Peyer's patch (tissue), 4 donors: ENCODE data around the gene LRIG1. TPM values are rescaled to one million over a fixed set of nuclear protein-coding genes. Genes with fewer than 3 reads are reported as not detected.

Source experiments
- DNase-seq, 3 donors: peaks; one replicate each; pipeline ENCODE4 v3.0.0-alpha.2; 2017 to 2019
- H3K27ac ChIP-seq, 4 donors: fragments of 200-600 bp; sonication (generic); one replicate each; pipeline ENCODE4 v1.5.1; 2016 to 2019
- H3K27me3 ChIP-seq, 2 donors: fragments of 200-600 bp; sonication (generic); one replicate each; pipeline ENCODE4 v1.5.1; 2019
- H3K36me3 ChIP-seq, 3 donors: fragments of 200-600 bp; sonication (generic); one replicate each; pipeline ENCODE4 v1.5.1; 2016 to 2019
- H3K4me1 ChIP-seq, 4 donors: fragments of 200-600 bp; sonication (generic); one replicate each; pipeline ENCODE4 v1.5.1; 2016 to 2019
- H3K4me3 ChIP-seq, 4 donors: fragments of 200-600 bp; sonication (generic); 1 replicate in 3 of 4; 2 replicates in 1 of 4; pipeline ENCODE4 v1.5.1; 2016 to 2019; ENCODE audit warnings: mild to moderate bottlenecking in 1 of 4
- H3K9me3 ChIP-seq, 4 donors: fragments of 200-600 bp; sonication (generic); one replicate each; pipeline ENCODE4 v1.5.1; 2016 to 2019; ENCODE audit warnings: mild to moderate bottlenecking in 1 of 4
- POLR2A ChIP-seq, 2 donors: fragments of 450-650 bp; IDR thresholded peaks; one replicate each; pipeline ENCODE4 v1.5.1; 2017; ENCODE audit warnings: antibody characterized with exemption in 2 of 2, mild to moderate bottlenecking in 2 of 2, moderate library complexity in 2 of 2
- total RNA-seq, 4 donors: library from RNA; depleted of rRNA; stranded (reverse); fragments of >200 nt; gene quantifications; one replicate each; pipeline ENCODE4 v1.1.0, GENCODE V29; 2016
- TF ChIP-seq, protein P1 (sequence below), 6 experiments: fragments of 450-650 bp in 4 of 6; fragments of 200-600 bp in 2 of 6; sonication (generic) in 1 of 6; IDR thresholded peaks; one replicate each; pipeline ENCODE4 v1.5.1; 2017 to 2019; ENCODE audit warnings: antibody characterized with exemption in 6 of 6, mild to moderate bottlenecking in 3 of 6, moderate library complexity in 1 of 6

Gene LRIG1
- total RNA-seq, 4 donors from 2014 or later: 28.5 to 65.2 (median 59.2) TPM

GRCh38 chr3:66517241-66517640 is 16.4 kb upstream of the LRIG1 start:
- H3K27ac ChIP-seq: no peak overlapping the region
- no peaks in the 10 kb centered on the region for H3K27me3 ChIP-seq
- TF ChIP-seq, protein P1, sequence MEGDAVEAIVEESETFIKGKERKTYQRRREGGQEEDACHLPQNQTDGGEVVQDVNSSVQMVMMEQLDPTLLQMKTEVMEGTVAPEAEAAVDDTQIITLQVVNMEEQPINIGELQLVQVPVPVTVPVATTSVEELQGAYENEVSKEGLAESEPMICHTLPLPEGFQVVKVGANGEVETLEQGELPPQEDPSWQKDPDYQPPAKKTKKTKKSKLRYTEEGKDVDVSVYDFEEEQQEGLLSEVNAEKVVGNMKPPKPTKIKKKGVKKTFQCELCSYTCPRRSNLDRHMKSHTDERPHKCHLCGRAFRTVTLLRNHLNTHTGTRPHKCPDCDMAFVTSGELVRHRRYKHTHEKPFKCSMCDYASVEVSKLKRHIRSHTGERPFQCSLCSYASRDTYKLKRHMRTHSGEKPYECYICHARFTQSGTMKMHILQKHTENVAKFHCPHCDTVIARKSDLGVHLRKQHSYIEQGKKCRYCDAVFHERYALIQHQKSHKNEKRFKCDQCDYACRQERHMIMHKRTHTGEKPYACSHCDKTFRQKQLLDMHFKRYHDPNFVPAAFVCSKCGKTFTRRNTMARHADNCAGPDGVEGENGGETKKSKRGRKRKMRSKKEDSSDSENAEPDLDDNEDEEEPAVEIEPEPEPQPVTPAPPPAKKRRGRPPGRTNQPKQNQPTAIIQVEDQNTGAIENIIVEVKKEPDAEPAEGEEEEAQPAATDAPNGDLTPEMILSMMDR (IDR thresholded peaks at IDR 0.05): no peak
- TF ChIP-seq POLR2A (IDR thresholded peaks at IDR 0.05): no peak
- no peaks in the 10 kb centered on the region for H3K4me1 ChIP-seq
- no peaks in the 10 kb centered on the region for H3K9me3 ChIP-seq
- no peak for DNase-seq
- no peak overlapping the region for H3K4me3 ChIP-seq
- H3K36me3 ChIP-seq: no peaks in the 10 kb centered on the region

DNA sequence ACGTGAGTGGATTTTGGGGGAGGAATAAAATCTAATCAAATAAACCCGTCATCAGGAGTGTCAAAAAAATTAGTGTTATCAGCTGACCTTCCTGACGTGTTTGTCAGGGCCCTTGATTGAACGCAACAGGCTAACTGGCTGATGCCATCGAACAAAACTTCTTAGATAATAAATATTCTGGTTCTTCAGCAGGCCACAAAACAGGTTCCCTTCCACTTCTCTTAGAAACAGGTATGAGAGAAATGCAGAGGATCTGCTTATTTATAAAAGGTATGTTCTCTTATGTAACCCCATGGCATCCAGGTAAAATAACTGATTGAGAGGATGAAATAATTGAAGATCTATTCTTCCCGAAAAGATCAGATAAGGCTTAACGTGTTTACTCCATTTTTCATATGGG is 7.6 kb upstream of the LRIG1 start:
- TF ChIP-seq, protein P1 (IDR thresholded peaks at IDR 0.05): no peak
- TF ChIP-seq POLR2A (IDR thresholded peaks at IDR 0.05): no peak
- no peak for DNase-seq
- Histone ChIP-seq H3K27me3 (no peaks in the 10 kb centered on the region), H3K9me3 (no peaks in the 10 kb centered on the region), H3K4me3 (no peak overlapping the region), H3K27ac (no peak overlapping the region), H3K4me1 (no peaks in the 10 kb centered on the region), H3K36me3 (no peaks in the 10 kb centered on the region)

DNA sequence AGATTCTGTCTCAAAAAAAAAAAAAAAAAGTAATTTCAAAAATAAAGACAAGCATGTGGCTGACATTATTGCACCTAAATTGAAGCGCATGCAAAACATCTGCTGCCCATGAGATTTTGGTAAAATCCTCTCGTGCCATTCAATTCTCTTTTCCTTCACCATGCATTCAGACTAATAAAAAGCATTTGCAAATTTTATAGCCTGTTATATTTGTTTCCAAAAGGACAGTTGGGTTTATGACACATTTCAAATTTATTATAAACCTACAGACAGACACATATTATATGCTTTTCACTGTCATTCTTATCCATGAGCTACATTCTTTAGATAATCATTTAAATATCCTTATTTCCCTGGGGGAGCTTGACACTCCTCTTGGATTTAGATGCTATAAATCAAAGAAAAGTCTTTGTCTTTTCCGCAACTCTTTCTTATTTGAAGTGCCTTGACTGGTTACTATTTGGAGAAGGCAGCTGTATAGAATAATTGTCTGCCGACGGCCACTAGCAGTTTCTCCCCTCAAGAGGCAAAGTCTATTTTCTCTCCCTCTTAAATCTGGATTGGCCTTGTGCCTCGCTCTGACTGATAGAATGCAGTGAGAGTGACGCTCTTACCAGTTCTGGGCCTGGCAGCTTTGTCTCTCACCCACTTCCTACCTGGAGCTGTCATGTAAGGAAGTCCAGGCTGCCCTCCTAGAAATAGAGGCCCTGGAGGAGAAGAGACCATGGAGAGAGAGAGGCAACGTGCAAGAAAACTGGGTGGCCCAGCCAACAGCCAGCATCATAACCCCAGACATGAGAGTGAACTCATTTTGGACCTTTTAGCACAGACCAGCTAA is 6.8 kb upstream of the LRIG1 start:
- H3K27me3 ChIP-seq: no peaks in the 10 kb centered on the region
- TF ChIP-seq, protein P1 (IDR thresholded peaks at IDR 0.05): no peak
- TF ChIP-seq POLR2A (IDR thresholded peaks at IDR 0.05): no peak
- H3K9me3 ChIP-seq: no peaks in the 10 kb centered on the region
- no peaks in the 10 kb centered on the region for H3K36me3 ChIP-seq
- no peak overlapping the region for H3K4me3 ChIP-seq
- DNase-seq: no peak
- H3K27ac ChIP-seq: no peak overlapping the region
- no peaks in the 10 kb centered on the region for H3K4me1 ChIP-seq

DNA sequence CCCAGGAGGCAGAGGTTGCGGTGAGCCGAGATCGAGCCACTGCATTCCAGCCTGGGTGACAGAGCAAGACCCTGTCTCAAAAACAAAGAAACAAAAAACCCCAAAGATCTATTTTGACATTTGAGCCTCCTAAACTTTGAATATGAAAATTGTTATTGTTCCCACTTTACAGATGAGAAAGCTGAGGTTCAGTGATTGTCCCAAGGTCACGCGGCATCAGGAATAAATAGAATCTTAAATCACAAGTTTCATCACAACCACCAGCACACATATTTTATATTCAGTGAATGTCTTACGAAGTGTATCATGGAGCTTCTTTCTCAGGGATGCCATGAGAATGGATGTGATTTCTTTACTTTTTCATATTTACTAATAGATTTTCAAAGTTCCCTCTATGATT is 5.3 kb upstream of the LRIG1 start:
- DNase-seq: no peak
- no peaks in the 10 kb centered on the region for H3K9me3 ChIP-seq
- peaks cover 0 to 4% (median 0%) of the 10 kb centered on the region in 4 donors for H3K4me1 ChIP-seq
- H3K36me3 ChIP-seq: no peaks in the 10 kb centered on the region
- H3K27me3 ChIP-seq: no peaks in the 10 kb centered on the region
- no peak for TF ChIP-seq POLR2A (IDR thresholded peaks at IDR 0.05)
- TF ChIP-seq, protein P1 (IDR thresholded peaks at IDR 0.05): no peak
- no peak overlapping the region for H3K27ac ChIP-seq
- H3K4me3 ChIP-seq: no peak overlapping the region

DNA sequence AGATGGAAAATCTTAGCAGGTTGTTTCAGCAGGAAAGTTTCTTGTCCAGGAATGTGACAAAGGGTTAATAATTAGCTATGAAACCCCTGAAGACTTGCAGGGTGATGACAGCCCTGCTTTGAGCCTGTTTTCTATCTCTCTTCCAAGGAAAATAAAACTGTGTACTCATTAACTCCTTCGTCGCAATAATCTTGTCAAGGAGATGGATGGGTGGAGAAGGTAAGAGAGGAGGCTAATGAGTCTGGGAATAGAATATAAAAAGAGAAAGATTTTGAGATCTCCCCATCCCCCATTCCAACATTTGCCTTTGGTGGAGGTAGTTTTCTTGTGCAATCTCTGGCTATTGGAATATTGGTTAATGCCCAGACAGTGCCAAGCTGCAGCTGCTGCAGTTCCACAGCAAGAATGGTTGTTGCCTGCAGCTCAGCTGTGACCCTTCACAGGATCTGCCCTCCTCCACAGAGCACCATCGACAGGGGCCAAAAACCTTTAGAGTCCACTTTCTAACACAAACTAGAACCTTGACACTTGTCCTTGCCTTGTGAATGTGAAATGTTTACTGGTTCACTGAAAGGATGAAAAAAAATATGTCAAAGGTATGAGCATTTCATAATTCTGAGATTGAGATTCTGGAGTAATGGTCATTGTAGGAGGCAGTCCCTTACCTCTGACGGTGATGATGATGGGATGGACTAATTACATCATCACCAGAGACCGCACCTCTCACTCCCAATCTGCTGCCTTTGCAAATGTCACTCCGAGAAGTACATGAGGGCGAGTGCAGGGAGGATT is 4.2 kb upstream of the LRIG1 start:
- DNase-seq: no peak
- Histone ChIP-seq H3K36me3 (no peaks in the 10 kb centered on the region), H3K9me3 (no peaks in the 10 kb centered on the region), H3K4me1 (peaks cover 0 to 4% (median 2%) of the 10 kb centered on the region in 4 donors), H3K4me3 (no peak overlapping the region), H3K27me3 (no peaks in the 10 kb centered on the region), H3K27ac (no peak overlapping the region)
- TF ChIP-seq, protein P1 (IDR thresholded peaks at IDR 0.05): no peak
- no peak for TF ChIP-seq POLR2A (IDR thresholded peaks at IDR 0.05)
